ENCODE results near the gene VANGL1.
"Not testable (repeated sequence)": the region's sequence is repeated elsewhere in the genome, so short reads cannot be mapped to it uniquely, and the experiment has no call there.

Gene VANGL1

DNA sequence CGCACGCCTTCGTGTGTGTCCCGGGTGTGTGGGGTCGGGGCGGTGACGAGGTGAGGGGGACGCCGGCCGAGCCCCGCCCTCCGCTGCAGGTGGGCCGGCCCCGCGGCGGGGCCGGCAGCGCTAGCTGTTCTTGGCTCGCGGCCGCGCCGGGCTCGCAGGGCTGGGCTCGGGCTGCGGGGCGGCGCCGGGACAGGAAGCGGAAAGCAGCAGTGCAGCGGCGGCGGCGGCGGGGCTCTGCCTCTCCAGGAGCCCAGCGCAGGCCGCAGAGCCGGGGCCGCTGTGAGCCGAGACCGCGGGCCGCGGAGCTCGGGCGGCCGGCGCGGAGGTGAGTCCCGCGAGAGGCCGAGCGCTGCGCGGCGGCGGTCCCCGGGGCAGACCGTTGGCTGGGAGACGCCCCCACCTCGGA is at the start of gene VANGL1:
Gene VANGL1 (plus strand): TSS at position 209 of the 406 bp plus-strand sequence. CDS start 9,444 bp downstream, outside the sequence.
- DNase-seq (ENCODE audit: low spot score): peak; percentile 67

GRCh38 chr1:115592264-115592663 is 49.5 kb upstream of the VANGL1 start:
- no peak for DNase-seq (ENCODE audit: low spot score)

DNA sequence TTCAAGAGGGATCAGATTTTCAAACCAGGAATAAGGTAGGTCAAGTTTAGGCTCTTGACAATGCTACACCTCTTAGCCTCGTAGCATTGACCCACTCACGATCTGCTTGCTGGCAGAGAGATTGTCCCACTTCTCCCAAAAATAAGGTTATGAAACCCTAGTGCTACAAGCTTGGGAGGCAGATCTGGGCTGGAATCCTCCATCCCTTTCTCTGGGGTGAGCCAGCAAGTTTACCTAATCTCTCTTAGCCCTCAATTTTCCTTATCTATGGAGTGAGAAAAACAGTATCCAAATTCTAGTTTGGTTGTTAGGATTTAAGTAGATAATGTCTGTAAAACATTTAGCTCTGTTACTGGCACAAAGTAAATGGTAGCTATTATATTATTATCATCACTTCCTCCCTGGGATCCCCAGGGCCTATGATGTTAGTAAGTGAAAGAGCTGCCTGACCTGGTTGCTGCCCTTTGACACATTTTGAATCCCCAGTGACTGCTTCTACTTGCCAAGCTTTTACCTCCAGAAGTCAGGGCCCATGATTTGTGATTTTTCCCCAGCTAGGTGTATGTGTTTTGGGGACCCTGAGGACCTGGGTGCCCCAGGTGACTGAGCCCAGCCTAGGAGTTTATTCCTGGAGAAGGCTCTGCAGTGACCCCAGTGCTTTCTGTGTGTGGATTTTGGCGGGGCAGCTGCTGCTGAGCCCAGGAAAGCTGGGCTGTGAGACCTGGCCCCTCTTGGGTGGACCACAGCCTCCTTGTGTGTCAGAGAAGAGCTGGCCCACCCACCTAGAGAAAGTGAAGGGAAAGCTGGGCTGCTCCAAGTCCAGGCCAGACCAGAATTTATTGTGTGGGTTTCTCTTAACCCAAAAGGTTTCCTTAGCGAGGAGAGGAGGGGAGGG is 48.2 kb upstream of the VANGL1 start:
- no peak for DNase-seq (ENCODE audit: low spot score)

DNA sequence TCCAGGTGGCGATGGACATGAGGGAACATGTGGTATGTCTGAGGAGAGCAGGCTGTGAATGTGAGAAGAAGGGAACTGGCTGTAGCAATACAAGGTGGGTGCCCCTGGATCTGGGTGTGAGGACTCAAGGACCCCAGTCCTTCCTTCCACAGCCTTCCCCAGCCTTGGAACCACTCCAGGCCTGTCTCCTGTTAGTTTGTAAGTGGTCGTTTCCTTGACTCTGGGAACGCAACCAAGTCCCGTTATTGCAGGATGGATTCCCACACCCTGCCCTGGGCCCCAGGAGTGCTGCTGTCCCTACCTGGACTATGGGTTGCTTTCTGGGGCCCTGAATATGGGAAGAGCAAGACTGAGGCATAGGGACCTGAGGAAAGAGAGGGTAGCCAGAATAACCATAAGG is 47.2 kb upstream of the VANGL1 start:
- no peak for DNase-seq (ENCODE audit: low spot score)

DNA sequence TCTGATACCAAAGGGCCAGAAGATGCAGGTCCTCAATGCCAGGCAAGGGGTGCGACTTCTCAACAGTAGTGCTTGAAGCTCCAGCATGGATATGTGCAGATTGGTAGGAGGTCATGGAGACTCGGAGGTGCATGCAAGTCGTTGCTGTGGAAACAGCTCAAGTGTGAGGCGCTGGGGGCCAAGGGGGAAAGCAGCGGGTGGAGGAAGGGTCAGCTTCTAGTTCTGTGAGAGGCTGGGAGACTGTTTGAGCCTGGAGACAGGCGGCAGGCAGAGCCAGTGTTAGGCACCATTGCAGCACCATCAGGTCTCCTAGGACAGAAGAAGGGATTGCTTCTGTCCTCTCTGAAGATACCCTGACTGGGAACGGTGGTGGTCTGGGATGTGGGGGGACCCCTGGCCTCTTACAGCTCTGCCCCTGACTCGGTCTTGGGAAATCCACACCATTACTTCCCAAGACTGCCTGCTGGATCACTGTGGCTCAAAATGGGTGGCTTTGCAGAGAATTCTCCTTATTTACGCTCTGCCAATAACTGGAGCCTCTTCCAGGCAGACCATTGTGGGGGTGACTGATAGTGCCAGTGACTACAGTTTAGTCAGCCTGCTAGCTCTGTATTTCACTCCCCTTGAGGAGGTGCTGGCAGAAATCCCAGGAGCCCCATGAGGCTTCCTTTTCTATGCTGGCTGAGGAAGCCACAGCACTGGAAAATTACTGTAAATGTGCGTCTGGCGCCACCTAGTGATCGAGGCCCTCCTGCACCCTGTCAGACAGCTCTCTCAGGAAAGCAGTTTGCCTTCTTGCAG is 46.3 kb upstream of the VANGL1 start:
- peak; percentile 85 for DNase-seq (ENCODE audit: low spot score)

GRCh38 chr1:115596080-115596780 is 45.5 kb upstream of the VANGL1 start:
- no peak for DNase-seq (ENCODE audit: low spot score)

- no peak for DNase-seq (ENCODE audit: low spot score)
These were observed 37.3 kb upstream of the VANGL1 start for GRCh38 chr1:115604508-115604907.

GRCh38 chr1:115606305-115606704 is 35.5 kb upstream of the VANGL1 start:
- DNase-seq (ENCODE audit: low spot score): no peak

GRCh38 chr1:115609021-115609420 is 32.7 kb upstream of the VANGL1 start:
- DNase-seq (ENCODE audit: low spot score): no peak

- no peak for DNase-seq (ENCODE audit: low spot score)
These were observed 28.0 kb upstream of the VANGL1 start for GRCh38 chr1:115613767-115614166.

GRCh38 chr1:115620453-115620852 is 21.3 kb upstream of the VANGL1 start:
- DNase-seq (ENCODE audit: low spot score): no peak

DNA sequence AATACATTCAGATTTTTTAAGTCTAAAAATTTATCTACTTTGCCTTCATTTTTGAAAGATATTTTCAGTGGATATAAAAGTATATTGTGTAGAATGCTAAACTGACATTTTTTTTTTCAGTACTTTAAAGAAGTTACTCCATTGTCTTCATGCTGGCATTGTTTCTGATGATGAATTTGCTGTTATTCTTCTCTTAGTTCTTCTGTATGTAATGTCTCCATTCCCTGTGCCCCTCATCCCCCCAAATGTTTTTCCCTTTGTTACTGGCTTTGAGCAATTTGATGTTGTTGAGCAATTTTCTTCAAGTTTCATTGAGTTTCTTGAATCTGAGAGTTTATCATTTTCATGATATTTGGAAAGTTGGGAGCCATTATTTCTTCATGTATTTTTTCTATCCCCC is 20.8 kb upstream of the VANGL1 start:
- DNase-seq (ENCODE audit: low spot score): no peak

- no peak for DNase-seq (ENCODE audit: low spot score)
These were observed 16.9 kb upstream of the VANGL1 start for GRCh38 chr1:115624859-115625258.

- DNase-seq (ENCODE audit: low spot score): no peak
These were observed 11.4 kb upstream of the VANGL1 start for GRCh38 chr1:115630342-115630741.

DNA sequence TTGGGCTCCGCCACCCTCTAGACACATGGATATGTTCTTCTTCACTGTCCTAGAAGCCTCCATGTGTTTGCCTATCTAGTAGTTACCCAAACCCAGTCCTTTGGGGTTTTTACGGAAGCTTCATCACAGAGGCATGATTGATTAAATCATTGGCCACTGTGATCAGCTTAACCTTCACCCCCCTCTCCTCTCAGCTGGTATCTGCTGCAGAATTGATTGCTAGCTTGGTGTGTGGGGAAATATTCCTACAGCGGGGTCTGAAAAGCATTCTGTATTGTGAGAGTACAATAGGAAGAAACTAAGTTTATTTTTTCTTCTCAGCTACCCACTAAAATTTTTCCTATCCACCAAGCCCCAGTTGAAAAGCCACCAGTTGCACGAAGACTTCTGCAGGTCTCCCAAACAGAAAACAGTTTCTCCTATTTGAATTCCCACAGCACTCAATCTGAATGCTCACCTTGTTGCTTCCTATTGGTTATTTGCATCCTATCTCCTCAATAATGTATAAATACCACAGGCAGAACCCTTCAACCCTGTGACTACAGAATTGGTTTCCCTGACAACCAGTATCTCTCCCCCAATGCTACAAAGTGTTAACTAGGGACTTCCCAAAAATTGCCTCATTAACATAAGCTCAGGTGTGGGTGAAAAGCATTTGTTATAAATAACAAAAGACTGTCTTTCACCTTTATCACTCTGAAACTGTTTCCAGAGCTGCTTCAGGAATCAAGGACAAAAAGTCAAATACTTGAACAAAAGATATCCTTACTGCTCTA is 9.3 kb upstream of the VANGL1 start:
- DNase-seq (ENCODE audit: low spot score): no peak

DNA sequence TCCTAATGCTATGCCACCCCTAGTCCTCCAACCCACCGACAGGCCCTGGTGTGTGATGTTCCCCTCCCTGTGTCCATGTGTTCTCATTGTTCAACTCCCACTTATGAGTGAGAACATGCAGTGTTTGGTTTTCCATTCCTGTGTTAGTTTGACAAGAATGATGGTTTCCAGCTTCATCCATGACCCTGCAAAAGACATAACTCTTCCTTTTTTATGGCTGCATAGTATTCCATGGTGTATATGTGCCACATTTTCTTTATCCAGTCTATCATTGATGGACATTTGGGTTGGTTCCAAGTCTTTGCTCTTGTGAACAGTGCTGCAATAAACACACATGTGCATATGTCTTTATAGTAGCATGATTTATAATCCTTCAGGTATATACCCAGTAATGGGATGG is 8.2 kb upstream of the VANGL1 start:
- DNase-seq (ENCODE audit: low spot score): not testable (repeated sequence)

- not testable (repeated sequence) for DNase-seq (ENCODE audit: low spot score)
These were observed 4.5 kb upstream of the VANGL1 start for GRCh38 chr1:115637247-115637646.

DNA sequence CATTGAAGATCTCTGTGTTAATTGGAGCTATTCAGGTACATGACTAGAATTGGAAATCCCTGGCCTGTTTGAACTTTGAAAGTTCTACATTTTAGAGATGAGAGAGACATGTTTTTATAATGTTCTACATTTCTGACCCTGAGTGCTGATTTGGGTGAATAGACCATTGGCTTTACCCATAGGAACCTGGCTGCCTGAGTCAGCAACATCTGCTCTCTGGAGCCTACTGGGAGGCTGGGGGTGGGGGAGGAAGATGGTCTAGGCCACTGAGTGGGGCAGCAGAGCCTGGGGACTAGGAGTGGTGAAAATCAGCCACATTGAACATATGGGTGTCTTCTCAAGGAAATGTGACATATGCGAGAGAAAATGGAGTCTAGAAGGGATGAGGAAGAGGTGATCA is 1.4 kb upstream of the VANGL1 start:
- DNase-seq (ENCODE audit: low spot score): no peak

GRCh38 chr1:115642168-115643072 is 650 bp downstream of the VANGL1 start:
- peak; percentile 54 for DNase-seq (ENCODE audit: low spot score)

GRCh38 chr1:115643225-115643624 is 1.5 kb downstream of the VANGL1 start:
- DNase-seq (ENCODE audit: low spot score): no peak

- no peak for DNase-seq (ENCODE audit: low spot score)
These were observed 1.9 kb downstream of the VANGL1 start for GRCh38 chr1:115643666-115644065.
